DOHH2 (cell line): ENCODE results near the gene SETX.

Experiments
- H3F3A ChIP-seq: fragments of 200-600 bp; sonication (generic), shearing (Covaris generic); 2 replicates; pipeline ENCODE4 v1.6.0; 2016; ENCODE audit warnings: antibody characterized with exemption, mild to moderate bottlenecking; ENCODE audit not compliant: control insufficient read depth, insufficient read depth
- H3K27ac ChIP-seq: fragments of 200-600 bp; sonication (generic); 2 replicates; pipeline ENCODE4 v1.5.1; 2014; ENCODE audit warnings: low read depth, mild to moderate bottlenecking, low read length, moderate library complexity
- H3K27me3 ChIP-seq: fragments of 200-600 bp; sonication (generic); 2 replicates; pipeline ENCODE4 v1.6.1; 2014; ENCODE audit warnings: mild to moderate bottlenecking, low read length, mixed read lengths; ENCODE audit not compliant: control insufficient read depth
- H3K36me3 ChIP-seq: fragments of 200-600 bp; sonication (generic); 2 replicates; pipeline ENCODE4 v1.6.1; 2014; ENCODE audit warnings: mild to moderate bottlenecking, low read length, moderate library complexity, mixed read lengths; ENCODE audit not compliant: control insufficient read depth
- H3K4me1 ChIP-seq: fragments of 200-600 bp; sonication (generic); 2 replicates; pipeline ENCODE4 v1.6.1; 2014; ENCODE audit warnings: mild to moderate bottlenecking, low read length, mixed read lengths; ENCODE audit not compliant: control insufficient read depth
- H3K4me2 ChIP-seq: fragments of 200-600 bp; sonication (generic); 2 replicates; pipeline ENCODE4 v1.6.0; 2014; ENCODE audit warnings: mild to moderate bottlenecking, low read length, moderate library complexity
- H3K4me3 ChIP-seq: fragments of 200-600 bp; sonication (generic); 2 replicates; pipeline ENCODE4 v1.5.1; 2014; ENCODE audit warnings: mild to moderate bottlenecking, low read length, mixed read lengths
- H3K79me2 ChIP-seq: fragments of 200-600 bp; sonication (generic); 2 replicates; pipeline ENCODE4 v1.6.1; 2014; ENCODE audit warnings: mild to moderate bottlenecking, low read length, mixed read lengths; ENCODE audit not compliant: control insufficient read depth
- H3K9me2 ChIP-seq: fragments of 200-600 bp; sonication (generic); replicated peaks from 2 replicates; pipeline ENCODE4 v1.6.1; 2014; ENCODE audit warnings: mild to moderate bottlenecking, low read length, mixed read lengths; ENCODE audit not compliant: control insufficient read depth
- H3K9me3 ChIP-seq: fragments of 200-600 bp; sonication (generic); 2 replicates; pipeline ENCODE4 v1.6.1; 2014; ENCODE audit warnings: antibody characterized with exemption, low read length, mixed read lengths; ENCODE audit not compliant: control insufficient read depth, insufficient read depth
- H4K20me1 ChIP-seq: fragments of 200-600 bp; sonication (generic); 2 replicates; pipeline ENCODE4 v1.6.0; 2014; ENCODE audit warnings: low read depth, mild to moderate bottlenecking, antibody characterized with exemption, low read length, moderate library complexity; ENCODE audit not compliant: control insufficient read depth, insufficient read depth
- EZH2phosphoT487 ChIP-seq: fragments of 200-600 bp; sonication (generic); IDR thresholded peaks from 2 replicates; pipeline ENCODE4 v1.6.1; 2017; ENCODE audit warnings: borderline replicate concordance, mild to moderate bottlenecking, antibody characterized with exemption, low read length, moderate library complexity, mixed read lengths
- TF ChIP-seq, protein P1 (sequence below): fragments of 200-600 bp; sonication (generic); IDR thresholded peaks from one replicate; pipeline ENCODE4 v1.5.1; 2014; ENCODE audit warnings: antibody characterized with exemption, mild to moderate bottlenecking, low read depth, low read length; ENCODE audit not compliant: poor library complexity, severe bottlenecking

SETX gene

DNA sequence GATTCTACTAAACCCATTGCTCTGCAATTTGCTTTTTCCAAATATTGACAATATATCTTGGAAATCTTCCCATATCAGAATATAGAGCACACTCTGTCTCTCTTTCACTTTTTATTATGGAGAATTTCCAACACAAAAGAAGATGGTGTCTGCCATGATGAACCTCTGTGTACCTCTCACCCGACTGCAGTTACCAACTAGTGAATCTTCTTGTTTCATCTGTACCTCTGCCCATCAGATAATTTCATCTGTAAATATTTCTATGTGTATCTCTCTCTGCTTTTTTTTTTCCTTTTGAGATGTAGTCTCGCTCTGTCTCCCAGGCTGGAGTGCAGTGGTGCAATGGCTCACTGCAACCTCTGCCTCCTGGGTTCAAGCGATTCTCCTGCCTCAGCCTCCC, 130.1 kb downstream of the SETX start:
- no peak overlapping the region for H3K4me2 ChIP-seq
- peaks cover 18% of the 10 kb centered on the region for H3K27me3 ChIP-seq
- no peaks in the 10 kb centered on the region for H3K4me1 ChIP-seq
- H3K36me3 ChIP-seq, result no peaks in the 10 kb centered on the region
- H3K9me2 ChIP-seq, result no peaks in the 10 kb centered on the region
- H3F3A ChIP-seq, result no peaks in the 10 kb centered on the region
- H3K79me2 ChIP-seq, result no peaks in the 10 kb centered on the region
- no peak overlapping the region for H3K4me3 ChIP-seq
- no peaks in the 10 kb centered on the region for H4K20me1 ChIP-seq
- no peak for TF ChIP-seq EZH2phosphoT487
- TF ChIP-seq, protein P1, sequence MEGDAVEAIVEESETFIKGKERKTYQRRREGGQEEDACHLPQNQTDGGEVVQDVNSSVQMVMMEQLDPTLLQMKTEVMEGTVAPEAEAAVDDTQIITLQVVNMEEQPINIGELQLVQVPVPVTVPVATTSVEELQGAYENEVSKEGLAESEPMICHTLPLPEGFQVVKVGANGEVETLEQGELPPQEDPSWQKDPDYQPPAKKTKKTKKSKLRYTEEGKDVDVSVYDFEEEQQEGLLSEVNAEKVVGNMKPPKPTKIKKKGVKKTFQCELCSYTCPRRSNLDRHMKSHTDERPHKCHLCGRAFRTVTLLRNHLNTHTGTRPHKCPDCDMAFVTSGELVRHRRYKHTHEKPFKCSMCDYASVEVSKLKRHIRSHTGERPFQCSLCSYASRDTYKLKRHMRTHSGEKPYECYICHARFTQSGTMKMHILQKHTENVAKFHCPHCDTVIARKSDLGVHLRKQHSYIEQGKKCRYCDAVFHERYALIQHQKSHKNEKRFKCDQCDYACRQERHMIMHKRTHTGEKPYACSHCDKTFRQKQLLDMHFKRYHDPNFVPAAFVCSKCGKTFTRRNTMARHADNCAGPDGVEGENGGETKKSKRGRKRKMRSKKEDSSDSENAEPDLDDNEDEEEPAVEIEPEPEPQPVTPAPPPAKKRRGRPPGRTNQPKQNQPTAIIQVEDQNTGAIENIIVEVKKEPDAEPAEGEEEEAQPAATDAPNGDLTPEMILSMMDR, result no peak
- no peaks in the 10 kb centered on the region for H3K9me3 ChIP-seq
- H3K27ac ChIP-seq, result no peak overlapping the region

DNA sequence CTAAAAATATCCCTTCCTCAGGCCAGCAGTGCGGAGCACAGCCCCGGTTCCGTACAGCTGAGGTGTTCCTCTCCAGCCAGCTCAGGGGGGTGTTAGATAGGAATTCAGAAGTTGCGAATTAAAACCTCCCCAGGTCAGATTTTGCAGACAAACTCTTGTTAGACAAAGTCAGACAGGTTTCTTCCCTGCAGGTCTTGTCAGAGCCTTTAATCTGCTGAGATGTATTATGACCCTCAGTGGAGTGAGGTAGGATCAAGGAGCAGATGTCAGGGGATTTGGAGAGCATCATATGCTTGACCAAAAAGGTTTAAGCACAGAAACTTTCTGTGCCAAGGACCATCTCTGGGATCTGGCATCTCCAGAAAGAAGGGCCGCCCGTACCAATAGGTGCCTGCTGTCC, 132.8 kb downstream of the SETX start:
- H3K9me2 ChIP-seq, result no peaks in the 10 kb centered on the region
- H3K27me3 ChIP-seq, result peaks cover 18% of the 10 kb centered on the region
- H3K4me3 ChIP-seq, result no peak overlapping the region
- no peak overlapping the region for H3K4me2 ChIP-seq
- no peaks in the 10 kb centered on the region for H3K36me3 ChIP-seq
- H3K9me3 ChIP-seq, result no peaks in the 10 kb centered on the region
- H4K20me1 ChIP-seq, result no peaks in the 10 kb centered on the region
- H3K4me1 ChIP-seq, result no peaks in the 10 kb centered on the region
- no peaks in the 10 kb centered on the region for H3F3A ChIP-seq
- TF ChIP-seq EZH2phosphoT487, result no peak
- TF ChIP-seq, protein P1, result no peak
- no peak overlapping the region for H3K27ac ChIP-seq
- no peaks in the 10 kb centered on the region for H3K79me2 ChIP-seq

DNA sequence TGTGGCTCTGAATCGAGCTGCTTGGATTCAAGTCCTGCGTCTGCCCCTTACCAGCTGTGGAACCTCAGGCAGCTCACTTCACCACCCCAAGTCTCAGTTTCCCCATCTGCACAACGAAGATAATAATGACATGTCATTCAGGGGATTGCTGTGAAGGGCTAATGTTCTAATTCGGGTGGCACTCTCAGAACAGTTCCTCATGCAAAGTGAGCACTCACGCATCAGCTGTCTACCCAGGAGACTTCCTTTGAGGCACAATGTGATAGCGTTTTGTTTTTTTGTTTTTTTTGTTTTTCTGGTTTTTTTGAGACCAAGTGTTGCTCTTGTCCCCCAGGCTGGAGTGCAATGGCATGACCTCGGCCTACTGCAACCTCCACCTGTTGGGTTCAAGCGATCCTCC, 136.6 kb downstream of the SETX start:
- Histone ChIP-seq H3K9me2 (no peaks in the 10 kb centered on the region), H4K20me1 (no peaks in the 10 kb centered on the region), H3K79me2 (no peaks in the 10 kb centered on the region), H3K4me1 (no peaks in the 10 kb centered on the region), H3K27me3 (peaks cover 9% of the 10 kb centered on the region), H3K36me3 (no peaks in the 10 kb centered on the region), H3K4me2 (no peak overlapping the region), H3K9me3 (no peaks in the 10 kb centered on the region), H3K27ac (no peak overlapping the region), H3K4me3 (no peak overlapping the region), H3F3A (no peaks in the 10 kb centered on the region)
- TF ChIP-seq, protein P1, result no peak
- no peak for TF ChIP-seq EZH2phosphoT487

DNA sequence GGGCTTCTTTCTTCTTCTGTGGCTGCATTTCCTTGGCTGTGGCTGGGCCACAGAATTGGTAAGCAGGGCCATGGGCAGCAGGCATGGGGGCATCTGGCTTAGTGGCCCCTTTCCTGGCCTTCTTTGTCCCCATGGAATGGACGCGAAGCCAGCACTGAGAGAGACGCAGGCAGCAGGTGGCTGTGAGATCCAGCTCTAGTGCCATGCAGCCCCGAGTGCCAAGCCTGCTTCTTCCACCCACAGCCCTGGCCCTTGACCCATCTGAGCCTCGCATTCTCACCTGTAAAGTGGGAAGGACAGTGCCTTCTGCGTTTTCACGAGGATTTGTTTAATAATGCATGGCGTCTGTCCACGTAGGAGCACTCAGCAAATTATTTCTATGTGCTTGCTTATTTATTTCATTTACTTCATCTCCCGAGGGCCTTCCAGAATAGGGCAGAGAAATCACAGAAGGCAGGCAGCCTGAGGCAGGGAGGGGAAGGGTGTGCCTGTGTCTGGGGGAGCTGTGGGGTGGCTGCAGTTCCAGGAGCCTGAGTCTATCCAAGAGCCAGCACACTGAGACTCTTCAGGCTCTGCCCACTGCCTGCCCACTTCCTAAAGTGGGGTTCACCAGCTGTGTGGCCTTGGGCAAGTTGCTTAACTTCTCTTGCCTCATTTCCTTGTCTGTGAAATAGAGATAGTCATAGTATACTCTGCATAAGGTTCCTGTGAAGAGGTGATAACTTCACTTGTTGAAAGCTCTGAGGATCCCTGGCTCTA, 137.7 kb downstream of the SETX start:
- Histone ChIP-seq H3K9me2 (no peaks in the 10 kb centered on the region), H3K27ac (no peak overlapping the region), H3F3A (no peaks in the 10 kb centered on the region), H3K9me3 (no peaks in the 10 kb centered on the region), H3K27me3 (peaks cover 9% of the 10 kb centered on the region), H3K36me3 (no peaks in the 10 kb centered on the region), H3K4me3 (no peak overlapping the region), H3K4me1 (no peaks in the 10 kb centered on the region), H4K20me1 (no peaks in the 10 kb centered on the region), H3K4me2 (no peak overlapping the region), H3K79me2 (no peaks in the 10 kb centered on the region)
- TF ChIP-seq, protein P1, result no peak
- TF ChIP-seq EZH2phosphoT487, result no peak
